HepG2 (cell line): ENCODE results near the gene SPHK2. TPM values are rescaled to one million over a fixed set of nuclear protein-coding genes. Genes with fewer than 3 reads are reported as not detected.

ENCODE experiments used
- GFI1 ChIP-seq: sonication (generic); formaldehyde crosslinking; IDR thresholded peaks from 2 replicates; pipeline ENCODE4 v1.5.0; 2020; ENCODE audit warnings: missing genetic modification reagents, mild to moderate bottlenecking, borderline replicate concordance
- HMG20B ChIP-seq: conservative IDR thresholded peaks from 2 replicates; pipeline ENCODE4 v1.6.1; 2016; ENCODE audit warnings: missing genetic modification reagents, missing compliant biosample characterization
- KDM1A ChIP-seq: IDR thresholded peaks from 2 replicates; pipeline ENCODE4 v1.6.1; 2016; ENCODE audit warnings: missing compliant biosample characterization
- MAFK ChIP-seq, 2 experiments: IDR thresholded peaks in 1 of 2; conservative IDR thresholded peaks in 1 of 2; 2 replicates each; pipeline ENCODE4 v1.6.1; 2011; ENCODE audit warnings: improper control_type of control experiment in 2 of 2, low read length in 2 of 2
- NFKB2 ChIP-seq: sonication (generic); formaldehyde crosslinking; IDR thresholded peaks from 2 replicates; pipeline ENCODE4 v1.4.0; 2020; ENCODE audit warnings: missing genetic modification reagents, borderline replicate concordance
- NRL ChIP-seq: sonication (generic); formaldehyde crosslinking; IDR thresholded peaks from 2 replicates; pipeline ENCODE4 v1.5.0; 2020; ENCODE audit warnings: missing genetic modification reagents, mild to moderate bottlenecking, moderate library complexity, borderline replicate concordance
- TCF12 ChIP-seq, 2 experiments: fragments of 450-650 bp in 1 of 2; sonication (generic) in 1 of 2; formaldehyde crosslinking in 1 of 2; IDR thresholded peaks; 2 replicates each; pipeline versions ENCODE4 v1.6.1 to v1.8.0; 2017 to 2022; ENCODE audit warnings: antibody characterized with exemption in 1 of 2, mild to moderate bottlenecking in 1 of 2, missing genetic modification reagents in 1 of 2, moderate library complexity in 1 of 2
- ZNF253 ChIP-seq: sonication (generic); formaldehyde crosslinking; IDR thresholded peaks from 2 replicates; pipeline ENCODE4 v1.8.0; 2022; ENCODE audit warnings: mild to moderate bottlenecking, missing genetic modification reagents, borderline replicate concordance
- ZNF713 ChIP-seq: sonication (generic); formaldehyde crosslinking; IDR thresholded peaks from 2 replicates; pipeline ENCODE4 v1.4.0; 2020; ENCODE audit warnings: mild to moderate bottlenecking, missing genetic modification reagents
- polyA plus RNA-seq, 8 experiments: library from polyadenylated mRNA; depleted of rRNA in 3 of 8; stranded (reverse) in 7 of 8; unstranded in 1 of 8; fragments of >200 nt; fragmentation: Illumina TruSeq in 4 of 8; extraction: Trizol in 4 of 8; gene quantifications; 2 replicates each; pipeline versions ENCODE4 v1.2.1 to v1.2.3, GENCODE V29; 2011 to 2016; ENCODE audit warnings: low read depth in 4 of 8, missing spikeins in 1 of 8, mixed read lengths in 1 of 8; ENCODE audit not compliant: insufficient read depth in 1 of 8
- total RNA-seq, 5 experiments: library from RNA; depleted of rRNA; stranded (reverse); fragments of >200 nt; fragmentation: Illumina TruSeq; extraction: Trizol; gene quantifications; 2 replicates each; pipeline ENCODE4 v1.2.3, GENCODE V29; 2016; ENCODE audit warnings: low read depth in 1 of 5
- TF ChIP-seq, protein P1 (sequence below): sonication (generic); formaldehyde crosslinking; IDR thresholded peaks from 2 replicates; pipeline ENCODE4 v1.4.0; 2020; ENCODE audit warnings: mild to moderate bottlenecking, missing genetic modification reagents
- TF ChIP-seq, protein P2 (sequence below): sonication (generic); formaldehyde crosslinking; IDR thresholded peaks from 2 replicates; pipeline ENCODE4 v1.5.0; 2020; ENCODE audit warnings: mild to moderate bottlenecking, missing genetic modification reagents, borderline replicate concordance
- TF ChIP-seq, protein P3 (sequence below): sonication (generic); formaldehyde crosslinking; IDR thresholded peaks from 2 replicates; pipeline ENCODE4 v1.4.0; 2020; ENCODE audit warnings: mild to moderate bottlenecking, low read depth, missing genetic modification reagents
- TF ChIP-seq, protein P4 (sequence below): sonication (generic); formaldehyde crosslinking; IDR thresholded peaks from 2 replicates; pipeline ENCODE4 v1.8.1; 2023; ENCODE audit warnings: mild to moderate bottlenecking, missing genetic modification reagents

The SPHK2 gene
- total and polyA plus RNA-seq, 2 of the 13 experiments (the other 11 are each of a cell fraction or from before 2014, with no cell fraction given): 2.9 to 14.4 TPM

DNA sequence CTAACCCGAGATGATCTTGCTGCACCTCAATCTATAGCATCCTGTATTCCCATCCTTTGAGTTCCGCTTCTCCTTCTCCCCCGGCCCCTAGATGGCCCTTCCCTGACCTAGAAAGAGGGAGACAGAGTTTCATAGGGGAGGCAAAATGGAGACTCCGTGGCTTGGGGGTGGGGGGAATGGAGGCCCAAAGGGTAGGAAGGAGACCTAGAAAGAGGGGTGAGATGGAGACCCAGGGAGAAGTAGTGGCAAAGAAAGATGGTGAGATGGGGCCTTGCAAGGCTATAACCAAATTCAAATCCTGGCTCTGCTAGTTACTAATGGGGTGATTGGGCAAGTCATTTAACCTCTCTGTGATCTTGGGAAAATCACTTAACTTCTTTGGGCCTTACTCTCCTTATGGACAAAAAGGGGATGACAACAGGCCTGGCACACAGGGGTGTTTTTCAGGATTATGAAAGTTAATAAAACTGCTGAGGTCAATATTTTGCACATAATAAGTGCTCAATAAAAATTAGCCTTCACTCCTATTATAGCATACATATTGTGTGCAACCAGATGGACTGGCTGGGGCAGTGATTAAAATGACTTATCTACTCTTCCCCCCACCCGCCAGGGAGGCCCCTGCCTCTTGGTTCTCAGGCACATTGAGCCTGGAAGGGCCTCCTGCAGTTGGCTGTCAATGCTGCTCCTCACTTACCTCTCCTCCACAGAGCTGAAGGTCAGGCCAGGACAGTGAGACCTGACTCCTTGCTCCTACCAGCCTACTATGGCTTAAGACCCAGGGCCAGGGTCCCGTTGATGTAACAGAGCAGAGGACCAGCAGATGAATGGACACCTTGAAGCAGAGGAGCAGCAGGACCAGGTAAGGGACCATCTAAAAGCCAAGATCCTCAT is 633 bp downstream of the SPHK2 start (continued):
- TF ChIP-seq, protein P1, sequence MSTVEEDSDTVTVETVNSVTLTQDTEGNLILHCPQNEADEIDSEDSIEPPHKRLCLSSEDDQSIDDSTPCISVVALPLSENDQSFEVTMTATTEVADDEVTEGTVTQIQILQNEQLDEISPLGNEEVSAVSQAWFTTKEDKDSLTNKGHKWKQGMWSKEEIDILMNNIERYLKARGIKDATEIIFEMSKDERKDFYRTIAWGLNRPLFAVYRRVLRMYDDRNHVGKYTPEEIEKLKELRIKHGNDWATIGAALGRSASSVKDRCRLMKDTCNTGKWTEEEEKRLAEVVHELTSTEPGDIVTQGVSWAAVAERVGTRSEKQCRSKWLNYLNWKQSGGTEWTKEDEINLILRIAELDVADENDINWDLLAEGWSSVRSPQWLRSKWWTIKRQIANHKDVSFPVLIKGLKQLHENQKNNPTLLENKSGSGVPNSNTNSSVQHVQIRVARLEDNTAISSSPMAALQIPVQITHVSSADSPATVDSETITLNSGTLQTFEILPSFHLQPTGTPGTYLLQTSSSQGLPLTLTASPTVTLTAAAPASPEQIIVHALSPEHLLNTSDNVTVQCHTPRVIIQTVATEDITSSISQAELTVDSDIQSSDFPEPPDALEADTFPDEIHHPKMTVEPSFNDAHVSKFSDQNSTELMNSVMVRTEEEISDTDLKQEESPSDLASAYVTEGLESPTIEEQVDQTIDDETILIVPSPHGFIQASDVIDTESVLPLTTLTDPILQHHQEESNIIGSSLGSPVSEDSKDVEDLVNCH (CRISPR knock-in tag): no peak
- TF ChIP-seq MAFK (conservative IDR thresholded peaks at IDR 0.05 in 1 of 2, IDR thresholded peaks at IDR 0.05 in 1 of 2; ENCODE audit: low read length in 2 of 2) (0 out of 4 replicates have a peak, but pooled peaks of 1 of the 2 experiments have one; percentile 17), ZNF713 (CRISPR knock-in tag) (no peak), TCF12 (IDR thresholded peaks at IDR 0.05) (no peak), TCF12 (CRISPR knock-in tag; IDR thresholded peaks at IDR 0.05) (no peak), HMG20B (CRISPR knock-in tag) (no peak), GFI1 (CRISPR knock-in tag) (no peak), NRL (no peak), ZNF253 (no peak), NFKB2 (CRISPR knock-in tag) (no peak), KDM1A (peak; percentile 99)
- TF ChIP-seq, protein P2, sequence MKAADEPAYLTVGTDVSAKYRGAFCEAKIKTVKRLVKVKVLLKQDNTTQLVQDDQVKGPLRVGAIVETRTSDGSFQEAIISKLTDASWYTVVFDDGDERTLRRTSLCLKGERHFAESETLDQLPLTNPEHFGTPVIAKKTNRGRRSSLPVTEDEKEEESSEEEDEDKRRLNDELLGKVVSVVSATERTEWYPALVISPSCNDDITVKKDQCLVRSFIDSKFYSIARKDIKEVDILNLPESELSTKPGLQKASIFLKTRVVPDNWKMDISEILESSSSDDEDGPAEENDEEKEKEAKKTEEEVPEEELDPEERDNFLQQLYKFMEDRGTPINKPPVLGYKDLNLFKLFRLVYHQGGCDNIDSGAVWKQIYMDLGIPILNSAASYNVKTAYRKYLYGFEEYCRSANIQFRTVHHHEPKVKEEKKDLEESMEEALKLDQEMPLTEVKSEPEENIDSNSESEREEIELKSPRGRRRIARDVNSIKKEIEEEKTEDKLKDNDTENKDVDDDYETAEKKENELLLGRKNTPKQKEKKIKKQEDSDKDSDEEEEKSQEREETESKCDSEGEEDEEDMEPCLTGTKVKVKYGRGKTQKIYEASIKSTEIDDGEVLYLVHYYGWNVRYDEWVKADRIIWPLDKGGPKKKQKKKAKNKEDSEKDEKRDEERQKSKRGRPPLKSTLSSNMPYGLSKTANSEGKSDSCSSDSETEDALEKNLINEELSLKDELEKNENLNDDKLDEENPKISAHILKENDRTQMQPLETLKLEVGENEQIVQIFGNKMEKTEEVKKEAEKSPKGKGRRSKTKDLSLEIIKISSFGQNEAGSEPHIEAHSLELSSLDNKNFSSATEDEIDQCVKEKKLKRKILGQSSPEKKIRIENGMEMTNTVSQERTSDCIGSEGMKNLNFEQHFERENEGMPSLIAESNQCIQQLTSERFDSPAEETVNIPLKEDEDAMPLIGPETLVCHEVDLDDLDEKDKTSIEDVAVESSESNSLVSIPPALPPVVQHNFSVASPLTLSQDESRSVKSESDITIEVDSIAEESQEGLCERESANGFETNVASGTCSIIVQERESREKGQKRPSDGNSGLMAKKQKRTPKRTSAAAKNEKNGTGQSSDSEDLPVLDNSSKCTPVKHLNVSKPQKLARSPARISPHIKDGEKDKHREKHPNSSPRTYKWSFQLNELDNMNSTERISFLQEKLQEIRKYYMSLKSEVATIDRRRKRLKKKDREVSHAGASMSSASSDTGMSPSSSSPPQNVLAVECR (CRISPR knock-in tag): no peak
- TF ChIP-seq, protein P3, sequence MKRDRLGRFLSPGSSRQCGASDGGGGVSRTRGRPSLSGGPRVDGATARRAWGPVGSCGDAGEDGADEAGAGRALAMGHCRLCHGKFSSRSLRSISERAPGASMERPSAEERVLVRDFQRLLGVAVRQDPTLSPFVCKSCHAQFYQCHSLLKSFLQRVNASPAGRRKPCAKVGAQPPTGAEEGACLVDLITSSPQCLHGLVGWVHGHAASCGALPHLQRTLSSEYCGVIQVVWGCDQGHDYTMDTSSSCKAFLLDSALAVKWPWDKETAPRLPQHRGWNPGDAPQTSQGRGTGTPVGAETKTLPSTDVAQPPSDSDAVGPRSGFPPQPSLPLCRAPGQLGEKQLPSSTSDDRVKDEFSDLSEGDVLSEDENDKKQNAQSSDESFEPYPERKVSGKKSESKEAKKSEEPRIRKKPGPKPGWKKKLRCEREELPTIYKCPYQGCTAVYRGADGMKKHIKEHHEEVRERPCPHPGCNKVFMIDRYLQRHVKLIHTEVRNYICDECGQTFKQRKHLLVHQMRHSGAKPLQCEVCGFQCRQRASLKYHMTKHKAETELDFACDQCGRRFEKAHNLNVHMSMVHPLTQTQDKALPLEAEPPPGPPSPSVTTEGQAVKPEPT: peak; percentile 56; the same call in 1 of the 2 replicates
- TF ChIP-seq, protein P4, sequence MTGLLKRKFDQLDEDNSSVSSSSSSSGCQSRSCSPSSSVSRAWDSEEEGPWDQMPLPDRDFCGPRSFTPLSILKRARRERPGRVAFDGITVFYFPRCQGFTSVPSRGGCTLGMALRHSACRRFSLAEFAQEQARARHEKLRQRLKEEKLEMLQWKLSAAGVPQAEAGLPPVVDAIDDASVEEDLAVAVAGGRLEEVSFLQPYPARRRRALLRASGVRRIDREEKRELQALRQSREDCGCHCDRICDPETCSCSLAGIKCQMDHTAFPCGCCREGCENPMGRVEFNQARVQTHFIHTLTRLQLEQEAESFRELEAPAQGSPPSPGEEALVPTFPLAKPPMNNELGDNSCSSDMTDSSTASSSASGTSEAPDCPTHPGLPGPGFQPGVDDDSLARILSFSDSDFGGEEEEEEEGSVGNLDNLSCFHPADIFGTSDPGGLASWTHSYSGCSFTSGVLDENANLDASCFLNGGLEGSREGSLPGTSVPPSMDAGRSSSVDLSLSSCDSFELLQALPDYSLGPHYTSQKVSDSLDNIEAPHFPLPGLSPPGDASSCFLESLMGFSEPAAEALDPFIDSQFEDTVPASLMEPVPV: peak; percentile 19; the same call in 1 of the 2 replicates
